Measurements from ENCODE around the gene DENND1A. TPM values are rescaled to one million over a fixed set of nuclear protein-coding genes. Genes with fewer than 3 reads are reported as not detected.

Gene DENND1A
- total and polyA plus RNA-seq, 2 experiments from 2014 or later: 13.1 to 14.5 TPM

DNA sequence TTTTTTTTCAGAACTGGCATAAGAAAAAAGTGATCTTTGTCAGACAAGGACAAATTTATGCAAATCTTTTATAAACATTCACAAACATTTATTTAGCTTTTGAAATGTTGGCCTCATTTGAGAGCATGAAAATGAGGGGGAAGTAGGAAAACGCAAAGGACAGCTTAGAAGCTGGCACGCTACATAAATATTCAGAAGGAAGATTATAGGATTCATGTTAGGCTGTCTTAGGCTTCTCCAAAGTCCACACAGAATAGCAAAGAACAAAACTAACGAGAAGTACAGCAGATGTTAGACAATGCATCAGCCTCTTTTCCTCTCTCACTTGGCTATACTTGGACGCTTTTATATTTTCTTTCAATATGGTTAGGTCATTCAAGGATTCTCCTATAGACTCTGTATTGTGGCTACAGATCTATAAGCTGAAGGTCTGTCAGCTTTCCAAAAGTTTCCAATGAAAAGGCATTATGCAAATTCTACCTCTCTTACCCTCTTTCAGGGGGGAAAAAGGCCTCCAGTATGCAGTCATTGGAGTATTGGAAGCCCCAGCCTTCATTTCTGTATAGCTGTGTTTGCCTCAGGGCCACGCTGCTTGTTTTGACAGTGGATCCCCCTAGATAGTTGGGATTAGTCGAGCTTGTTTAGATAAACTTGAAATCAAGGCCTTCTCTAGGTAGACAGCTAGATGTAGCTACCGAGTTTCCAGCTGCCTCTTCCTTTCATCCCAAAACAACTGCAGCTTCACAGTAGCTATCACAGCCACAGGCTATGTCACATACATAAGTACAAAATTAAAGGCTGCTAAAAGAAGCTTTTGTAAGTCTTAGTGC lies 153.0 kb downstream of the DENND1A start:
- Histone ChIP-seq H3K9me3 (ENCODE audit: low read depth) (no peaks in the 10 kb centered on the region), H3K27ac (peak overlapping the region; percentile 22), H3K36me3 (no peaks in the 10 kb centered on the region), H3K27me3 (no peaks in the 10 kb centered on the region), H3K4me1 (ENCODE audit: low read depth) (peaks cover 38% of the 10 kb centered on the region), H3K4me3 (no peak overlapping the region)
- TF ChIP-seq, protein P1, sequence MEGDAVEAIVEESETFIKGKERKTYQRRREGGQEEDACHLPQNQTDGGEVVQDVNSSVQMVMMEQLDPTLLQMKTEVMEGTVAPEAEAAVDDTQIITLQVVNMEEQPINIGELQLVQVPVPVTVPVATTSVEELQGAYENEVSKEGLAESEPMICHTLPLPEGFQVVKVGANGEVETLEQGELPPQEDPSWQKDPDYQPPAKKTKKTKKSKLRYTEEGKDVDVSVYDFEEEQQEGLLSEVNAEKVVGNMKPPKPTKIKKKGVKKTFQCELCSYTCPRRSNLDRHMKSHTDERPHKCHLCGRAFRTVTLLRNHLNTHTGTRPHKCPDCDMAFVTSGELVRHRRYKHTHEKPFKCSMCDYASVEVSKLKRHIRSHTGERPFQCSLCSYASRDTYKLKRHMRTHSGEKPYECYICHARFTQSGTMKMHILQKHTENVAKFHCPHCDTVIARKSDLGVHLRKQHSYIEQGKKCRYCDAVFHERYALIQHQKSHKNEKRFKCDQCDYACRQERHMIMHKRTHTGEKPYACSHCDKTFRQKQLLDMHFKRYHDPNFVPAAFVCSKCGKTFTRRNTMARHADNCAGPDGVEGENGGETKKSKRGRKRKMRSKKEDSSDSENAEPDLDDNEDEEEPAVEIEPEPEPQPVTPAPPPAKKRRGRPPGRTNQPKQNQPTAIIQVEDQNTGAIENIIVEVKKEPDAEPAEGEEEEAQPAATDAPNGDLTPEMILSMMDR (IDR thresholded peaks at IDR 0.05; ENCODE audit: low read depth, low read length): no peak
- DNase-seq (ENCODE audit: low read depth in 1 of 2, low spot score in 1 of 2): no peak

DNA sequence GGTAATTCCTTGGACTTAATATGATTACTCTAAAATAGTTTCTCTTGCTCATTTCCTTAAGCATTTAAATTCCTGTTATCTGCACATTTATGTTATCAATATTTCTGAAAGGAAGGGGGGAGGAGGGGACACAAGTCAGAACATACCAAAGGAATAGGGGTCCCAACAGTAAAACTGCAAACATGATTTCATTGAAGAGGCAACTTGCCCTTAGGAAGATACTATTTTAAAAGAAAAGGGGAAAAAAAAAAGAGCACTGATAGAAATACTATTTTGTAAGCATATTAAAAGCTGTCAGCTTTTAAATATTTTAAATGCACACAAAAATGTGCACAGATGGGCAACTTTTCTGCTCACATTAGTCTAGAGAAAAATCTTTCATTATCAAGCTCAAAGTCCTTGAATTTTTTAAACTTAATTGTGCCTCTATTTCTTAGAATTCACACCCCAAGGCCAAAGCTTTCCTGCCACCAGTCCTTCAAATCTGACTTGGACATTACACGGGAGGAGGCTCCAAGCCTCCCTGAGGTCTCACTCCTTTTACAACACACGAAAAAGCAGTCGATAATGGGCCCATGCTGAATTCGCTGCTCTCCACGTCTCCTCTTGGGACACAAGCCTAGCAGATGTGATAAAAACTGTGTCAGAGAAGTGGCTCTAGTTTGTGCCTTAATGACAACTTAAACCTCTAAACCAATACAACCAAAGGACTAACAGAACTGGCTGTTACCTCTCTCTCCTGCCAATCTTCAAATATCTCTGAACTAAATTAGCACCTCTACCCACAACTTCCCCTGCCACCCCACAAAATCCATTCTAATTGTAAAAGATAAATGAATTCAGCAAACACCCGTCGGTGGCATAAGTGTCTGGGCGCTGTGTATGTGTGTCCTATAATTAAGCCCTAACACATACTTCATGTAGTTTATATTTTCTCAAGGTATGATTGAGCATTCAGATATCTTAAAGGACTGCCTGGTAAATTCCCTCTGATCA lies 154.3 kb downstream of the DENND1A start:
- no peaks in the 10 kb centered on the region for H3K27me3 ChIP-seq
- no peak for DNase-seq (ENCODE audit: low read depth in 1 of 2, low spot score in 1 of 2)
- H3K27ac ChIP-seq: no peak overlapping the region
- H3K9me3 ChIP-seq (ENCODE audit: low read depth): no peaks in the 10 kb centered on the region
- no peaks in the 10 kb centered on the region for H3K36me3 ChIP-seq
- H3K4me1 ChIP-seq (ENCODE audit: low read depth): peaks cover 38% of the 10 kb centered on the region
- no peak overlapping the region for H3K4me3 ChIP-seq
- TF ChIP-seq, protein P1 (IDR thresholded peaks at IDR 0.05; ENCODE audit: low read depth, low read length): no peak

DNA sequence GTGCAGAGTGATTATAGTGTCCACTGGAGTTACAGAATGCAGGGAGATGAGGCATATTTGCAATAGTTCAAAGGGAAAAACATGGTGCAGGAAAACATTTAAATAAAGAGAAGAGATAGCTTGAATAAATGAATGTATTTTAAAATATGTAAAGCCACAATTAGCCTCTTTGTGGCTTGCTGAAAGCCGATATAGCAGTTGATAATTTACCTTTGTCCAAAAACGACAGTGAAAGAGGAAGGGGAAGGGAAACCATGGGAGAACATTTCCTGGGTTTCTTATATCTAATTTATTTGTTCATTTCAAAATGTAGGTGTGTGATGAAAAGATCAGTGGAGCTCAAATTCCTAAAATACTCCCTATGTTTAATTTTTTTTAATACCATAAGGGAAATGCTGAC lies 156.1 kb downstream of the DENND1A start:
- TF ChIP-seq, protein P1 (IDR thresholded peaks at IDR 0.05; ENCODE audit: low read depth, low read length): no peak
- no peaks in the 10 kb centered on the region for H3K36me3 ChIP-seq
- no peak overlapping the region for H3K4me3 ChIP-seq
- no peak overlapping the region for H3K27ac ChIP-seq
- H3K9me3 ChIP-seq (ENCODE audit: low read depth): no peaks in the 10 kb centered on the region
- peaks cover 38% of the 10 kb centered on the region for H3K4me1 ChIP-seq (ENCODE audit: low read depth)
- H3K27me3 ChIP-seq: no peaks in the 10 kb centered on the region
- DNase-seq (ENCODE audit: low read depth in 1 of 2, low spot score in 1 of 2): no peak

DNA sequence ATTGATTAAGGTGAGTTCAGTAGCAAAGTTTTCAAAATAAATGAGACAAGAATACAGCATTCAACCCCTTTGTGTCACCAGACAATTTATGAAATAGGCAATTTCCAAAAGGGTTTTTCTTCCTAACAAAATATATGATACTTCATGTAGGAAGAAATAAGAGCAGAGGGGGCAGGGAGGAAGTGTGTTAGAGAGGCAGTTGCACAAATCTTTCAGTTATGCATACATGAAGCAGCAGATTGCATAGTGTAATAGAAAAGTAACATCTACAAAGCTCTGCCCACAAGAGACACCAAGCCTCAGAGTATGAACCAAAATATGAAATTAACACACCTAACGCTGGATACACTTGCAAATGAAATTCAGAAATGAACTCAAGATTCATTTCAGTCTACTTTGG lies 157.0 kb downstream of the DENND1A start:
- Histone ChIP-seq H3K4me3 (no peak overlapping the region), H3K4me1 (ENCODE audit: low read depth) (peaks cover 38% of the 10 kb centered on the region), H3K27me3 (no peaks in the 10 kb centered on the region), H3K36me3 (no peaks in the 10 kb centered on the region), H3K27ac (no peak overlapping the region), H3K9me3 (ENCODE audit: low read depth) (no peaks in the 10 kb centered on the region)
- DNase-seq (ENCODE audit: low read depth in 1 of 2, low spot score in 1 of 2): no peak
- TF ChIP-seq, protein P1 (IDR thresholded peaks at IDR 0.05; ENCODE audit: low read depth, low read length): no peak

DNA sequence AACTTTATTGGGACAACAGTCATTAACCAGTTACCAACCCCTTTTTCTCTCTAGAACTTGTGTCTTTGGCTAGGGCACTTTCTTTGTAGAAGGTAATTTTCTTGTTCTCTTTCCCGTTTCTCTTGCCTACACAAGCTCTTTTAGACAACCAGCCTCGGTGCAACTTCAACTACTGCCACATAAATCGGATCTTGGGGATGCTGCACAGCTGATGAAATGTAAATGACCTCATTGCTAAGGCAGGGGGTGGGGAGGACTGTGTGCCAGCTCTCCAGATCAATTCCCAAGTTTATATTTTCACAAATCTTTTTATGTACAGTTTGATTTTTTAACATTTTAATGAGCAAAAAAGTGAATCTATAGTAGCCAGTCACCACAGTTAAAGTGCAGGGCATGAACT lies 157.6 kb downstream of the DENND1A start:
- TF ChIP-seq, protein P1 (IDR thresholded peaks at IDR 0.05; ENCODE audit: low read depth, low read length): no peak
- H3K27me3 ChIP-seq: no peaks in the 10 kb centered on the region
- H3K4me3 ChIP-seq: no peak overlapping the region
- peaks cover 36% of the 10 kb centered on the region for H3K4me1 ChIP-seq (ENCODE audit: low read depth)
- no peak for DNase-seq (ENCODE audit: low read depth in 1 of 2, low spot score in 1 of 2)
- no peak overlapping the region for H3K27ac ChIP-seq
- H3K36me3 ChIP-seq: no peaks in the 10 kb centered on the region
- no peaks in the 10 kb centered on the region for H3K9me3 ChIP-seq (ENCODE audit: low read depth)
